ENCODE data around the gene SLC17A9. TPM values are rescaled to one million over a fixed set of nuclear protein-coding genes. Genes with fewer than 3 reads are reported as not detected.

Gene SLC17A9
- total and polyA plus RNA-seq, 2 of the 8 experiments (the other 6 are each of a cell fraction or from before 2014, with no cell fraction given): 23.5 to 35.2 TPM

GRCh38 chr20:63007360-63007645 is 54.8 kb downstream of the SLC17A9 start:
- Histone ChIP-seq H3K4me2 (ENCODE audit: insufficient read depth in 1 of 2, low read depth in 2 of 2, low read length in 2 of 2) (peak overlapping the region; percentile 1 to 67), H3K23ac (ENCODE audit: insufficient read length) (no peak overlapping the region), H3K23me2 (ENCODE audit: low read depth, low read length) (peaks cover 4% of the 10 kb centered on the region; the same call in 1 of the 2 replicates), H2AK5ac (ENCODE audit: low read depth, low read length) (no peak overlapping the region), H3K4me1 (replicated peaks in 1 of 4; ENCODE audit: control insufficient read depth in 3 of 4, insufficient read depth in 4 of 4, low read length in 3 of 4) (peaks cover 2 to 34% (median 18%) of the 10 kb centered on the region in 4 experiments), H3K9ac (replicated peaks in 1 of 4; ENCODE audit: extremely low read depth in 1 of 4, low read depth in 3 of 4, low read length in 3 of 4) (no peak overlapping the region), H2BK20ac (ENCODE audit: low read length) (no peak overlapping the region; the same call in 1 of the 2 replicates), H3K18ac (ENCODE audit: extremely low read depth, low read length) (peak overlapping the region; percentile 51), H3K9me3 (ENCODE audit: insufficient read depth in 2 of 2, low read depth in 1 of 2, low read length in 1 of 2) (no peaks in the 10 kb centered on the region; a peak in 1 of 4 replicates), H4K20me1 (replicated peaks in 1 of 2; ENCODE audit: control insufficient read depth in 1 of 2, insufficient read depth in 2 of 2, low read length in 2 of 2) (peaks cover 4 to 6% of the 10 kb centered on the region in 2 experiments), H2BK120ac (replicated peaks; ENCODE audit: low read depth, low read length) (no peak overlapping the region), H3K79me2 (ENCODE audit: control insufficient read depth in 1 of 2, insufficient read depth in 2 of 2, low read length in 2 of 2) (no peaks in the 10 kb centered on the region), H4K8ac (ENCODE audit: extremely low read depth, insufficient read depth, low read length) (no peak overlapping the region), H2AFZ (ENCODE audit: low read length) (no peak overlapping the region), H3K79me1 (ENCODE audit: low read depth, low read length) (no peaks in the 10 kb centered on the region), H3K27me3 (replicated peaks in 1 of 4; ENCODE audit: control insufficient read depth in 3 of 4, extremely low read depth in 1 of 4, insufficient read depth in 3 of 4, low read length in 3 of 4) (peaks cover 60 to 84% (median 74%) of the 10 kb centered on the region in 4 experiments), H3K56ac (replicated peaks; ENCODE audit: insufficient read length, low read depth, low read length) (no peak overlapping the region), H4K5ac (ENCODE audit: insufficient read length, low read depth, low read length) (no peak overlapping the region), H3K4ac (replicated peaks; ENCODE audit: insufficient read length, low read depth, low read length) (no peak overlapping the region), H3K14ac (ENCODE audit: insufficient read length) (no peak overlapping the region), H2BK12ac (ENCODE audit: low read depth, low read length) (0 out of 2 replicates have a peak overlapping the region, but pooled peaks have one; percentile 68), H2BK15ac (ENCODE audit: low read length) (0 out of 2 replicates have a peak overlapping the region, but pooled peaks have one; percentile 53), H4K91ac (replicated peaks; ENCODE audit: insufficient read length, low read length) (no peak overlapping the region), H3K4me3 (ENCODE audit: extremely low read depth in 1 of 4, insufficient read depth in 2 of 4, low read depth in 3 of 4, low read length in 4 of 4) (peak overlapping the region in 2 of 4 experiments; percentile 22 to 58; a peak in 4 of 8 replicates), H3K27ac (ENCODE audit: low read depth, low read length) (no peak overlapping the region), H2BK5ac (ENCODE audit: low read depth, low read length) (no peak overlapping the region), H3K36me3 (ENCODE audit: control insufficient read depth in 2 of 4, insufficient read depth in 4 of 4, low read length in 3 of 4) (peaks cover 0 to 16% (median 0%) of the 10 kb centered on the region in 4 experiments; a peak in 1 of 8 replicates)
- FAIRE-seq (no peak), DNase-seq (ENCODE audit: low read depth in 1 of 2, low spot score in 2 of 2) (no peak)
- ChIA-PET POLR2A (ENCODE audit: partially characterized antibody) (interaction anchor here (0.9 to 3.9 kb wide), 4 partner anchors 26 to 79 kb away, joined by 3 to 12 read pairs (median 6); no protein-coding TSS in a partner anchor), CTCF (ENCODE audit: partially characterized antibody) (interaction anchor here (0.7 to 4.0 kb wide), 6 partner anchors 12 to 106 kb away, joined by 3 to 53 read pairs (median 6); no protein-coding TSS in a partner anchor)
- WGBS, 2 experiments (ENCODE audit: extremely low coverage in 1 of 2, insufficient coverage in 1 of 2, insufficient read length in 1 of 2, insufficient replicate concordance in 2 of 2, low coverage in 1 of 2, low lambda C conversion rate in 2 of 2, missing lambda C conversion rate in 1 of 2): 11% methylated on average over 14 of the region's 24 CpGs; no CpG with 5 or more reads in 1 of the 2 experiments
- no peak for TF ChIP-seq FOSL1 (IDR thresholded peaks at IDR 0.05; ENCODE audit: insufficient read depth, low read depth, low read length)
- TF ChIP-seq EZH2 (IDR thresholded peaks at IDR 0.05; ENCODE audit: low read depth, low read length, severe bottlenecking): peak; percentile 73

All from H1 (cell line).